WTC11 (cell line): ENCODE measurements around the gene MEIKIN. TPM values are rescaled to one million over a fixed set of nuclear protein-coding genes. Genes with fewer than 3 reads are reported as not detected.

Experiments
- ATAC-seq: fragments of 200-7000 bp; cut with Tn5 transposase; 2 replicates; pipeline ENCODE4 v1.10.0; 2021; ENCODE audit warnings: mild to moderate bottlenecking, moderate library complexity
- CTCF ChIA-PET: fragments of 300-600 bp; sonication (Branson Sonifier 250); formaldehyde crosslinking; loops from one replicate; lab custom pipeline; 2021; ENCODE audit warnings: antibody characterized with exemption; lab: Charles Lee
- POLR2A ChIA-PET: fragments of 350-600 bp; sonication (Branson Sonifier 250); formaldehyde crosslinking; loops from one replicate; lab custom pipeline; 2021; ENCODE audit warnings: antibody characterized with exemption; lab: Charles Lee
- DNase-seq: peaks from one replicate; pipeline ENCODE4 v3.0.0; 2021; ENCODE audit warnings: low spot score
- H3K27ac Mint-ChIP-seq: 2 replicates; pipeline ENCODE4 v1.8.0; 2021; ENCODE audit warnings: mixed read lengths
- H3K27me3 Mint-ChIP-seq: 2 replicates; pipeline ENCODE4 v1.8.0; 2021; ENCODE audit warnings: low read depth, mild to moderate bottlenecking, moderate library complexity, mixed read lengths
- H3K36me3 Mint-ChIP-seq: 2 replicates; pipeline ENCODE4 v1.8.0; 2021; ENCODE audit warnings: mixed read lengths
- H3K4me1 Mint-ChIP-seq: 2 replicates; pipeline ENCODE4 v1.8.0; 2022; ENCODE audit warnings: mixed read lengths
- H3K4me3 Mint-ChIP-seq: 2 replicates; pipeline ENCODE4 v1.8.0; 2021; ENCODE audit warnings: mild to moderate bottlenecking, moderate library complexity, mixed read lengths
- H3K9me3 Mint-ChIP-seq: 2 replicates; pipeline ENCODE4 v1.8.0; 2021; ENCODE audit warnings: mixed read lengths
- ATF3 ChIP-seq: sonication (generic); formaldehyde crosslinking; conservative IDR thresholded peaks from 2 replicates; pipeline ENCODE4 v1.8.1; 2022; ENCODE audit warnings: mild to moderate bottlenecking, missing genetic modification reagents
- CBFB ChIP-seq: sonication (generic); formaldehyde crosslinking; IDR thresholded peaks from 2 replicates; pipeline ENCODE4 v1.8.1; 2022; ENCODE audit warnings: mild to moderate bottlenecking, low read depth, missing genetic modification reagents
- E2F4 ChIP-seq: sonication (generic); formaldehyde crosslinking; IDR thresholded peaks from 2 replicates; pipeline ENCODE4 v1.8.1; 2022; ENCODE audit warnings: low read depth, mild to moderate bottlenecking, moderate library complexity, missing genetic modification reagents, borderline replicate concordance
- ERG ChIP-seq: fragments of 250-450 bp; sonication (Bioruptor Pico); IDR thresholded peaks from 2 replicates; pipeline ENCODE4 v1.8.0; 2021; ENCODE audit warnings: mild to moderate bottlenecking
- ESRRA ChIP-seq: sonication (generic); formaldehyde crosslinking; IDR thresholded peaks from 2 replicates; pipeline ENCODE4 v1.8.1; 2022; ENCODE audit warnings: mild to moderate bottlenecking, missing genetic modification reagents, borderline replicate concordance
- FOXJ3 ChIP-seq: sonication (generic); formaldehyde crosslinking; IDR thresholded peaks from 2 replicates; pipeline ENCODE4 v1.9.0; 2021; ENCODE audit warnings: missing genetic modification reagents, mild to moderate bottlenecking, borderline replicate concordance
- FOXP1 ChIP-seq: sonication (generic); formaldehyde crosslinking; IDR thresholded peaks from 2 replicates; pipeline ENCODE4 v1.8.0; 2022; ENCODE audit warnings: missing genetic modification reagents, mild to moderate bottlenecking, moderate library complexity, borderline replicate concordance
- FOXP4 ChIP-seq: sonication (generic); formaldehyde crosslinking; IDR thresholded peaks from 2 replicates; pipeline ENCODE4 v1.8.0; 2022; ENCODE audit warnings: mild to moderate bottlenecking, missing genetic modification reagents
- GRHL2 ChIP-seq: fragments of 250-450 bp; sonication (Bioruptor Pico); IDR thresholded peaks from 2 replicates; pipeline ENCODE4 v1.8.0; 2022; ENCODE audit warnings: mild to moderate bottlenecking, moderate library complexity; ENCODE audit not compliant: insufficient replicate concordance, severe bottlenecking
- MXD4 ChIP-seq: fragments of 250-450 bp; sonication (Bioruptor Pico); IDR thresholded peaks from 2 replicates; pipeline ENCODE4 v1.8.0; 2021; ENCODE audit warnings: mild to moderate bottlenecking, moderate library complexity, borderline replicate concordance
- RORB ChIP-seq: fragments of 250-450 bp; sonication (Bioruptor Pico); IDR thresholded peaks from 2 replicates; pipeline ENCODE4 v1.9.0; 2021; ENCODE audit warnings: mild to moderate bottlenecking
- SMAD3 ChIP-seq: sonication (generic); formaldehyde crosslinking; IDR thresholded peaks from 2 replicates; pipeline ENCODE4 v1.8.0; 2022; ENCODE audit warnings: missing genetic modification reagents, mild to moderate bottlenecking, borderline replicate concordance
- USF2 ChIP-seq: sonication (generic); formaldehyde crosslinking; IDR thresholded peaks from 2 replicates; pipeline ENCODE4 v1.8.1; 2023; ENCODE audit warnings: mild to moderate bottlenecking, missing genetic modification reagents, moderate library complexity
- ZNF121 ChIP-seq: sonication (generic); formaldehyde crosslinking; IDR thresholded peaks from 2 replicates; pipeline ENCODE4 v1.8.0; 2023; ENCODE audit warnings: missing genetic modification reagents
- ZNF281 ChIP-seq: sonication (generic); formaldehyde crosslinking; IDR thresholded peaks from 2 replicates; pipeline ENCODE4 v1.8.0; 2023; ENCODE audit warnings: mild to moderate bottlenecking, missing genetic modification reagents
- ZNF671 ChIP-seq: fragments of 250-450 bp; sonication (Bioruptor Pico); IDR thresholded peaks from 2 replicates; pipeline ENCODE4 v1.8.0; 2021; ENCODE audit warnings: mild to moderate bottlenecking
- total RNA-seq: library from RNA; stranded (reverse); gene quantifications from 3 replicates; pipeline ENCODE4 v1.2.3, GENCODE V29; 2021
- TF ChIP-seq, protein P1 (sequence below): fragments of 250-450 bp; sonication (Bioruptor Pico); conservative IDR thresholded peaks from 2 replicates; pipeline ENCODE4 v1.9.0; 2021; ENCODE audit warnings: mild to moderate bottlenecking
- TF ChIP-seq, protein P2 (sequence below): sonication (generic); formaldehyde crosslinking; IDR thresholded peaks from 2 replicates; pipeline ENCODE4 v1.8.1; 2022; ENCODE audit warnings: mild to moderate bottlenecking, missing genetic modification reagents, moderate library complexity, borderline replicate concordance
- TF ChIP-seq, protein P3 (sequence below): sonication (generic); formaldehyde crosslinking; IDR thresholded peaks from 2 replicates; pipeline ENCODE4 v1.8.0; 2022; ENCODE audit warnings: mild to moderate bottlenecking, missing genetic modification reagents

MEIKIN gene
- total RNA-seq, 1 experiment from 2014 or later, result not detected

GRCh38 chr5:131994090-131994489 is 48.6 kb upstream of the MEIKIN start:
- Mint-ChIP-seq H3K4me1 (peaks cover 19% of the 10 kb centered on the region), H3K9me3 (no peaks in the 10 kb centered on the region), H3K27me3 (no peaks in the 10 kb centered on the region; the same call in 1 of the 2 replicates), H3K4me3 (no peak overlapping the region), H3K27ac (no peak overlapping the region), H3K36me3 (no peaks in the 10 kb centered on the region)
- DNase-seq (no peak), ATAC-seq (no peak)
- ChIA-PET POLR2A (no interaction called here), CTCF (interaction anchor here (0.9 kb wide), 1 partner anchor 69 kb away, joined by 3 read pairs; no protein-coding TSS in a partner anchor)
- TF ChIP-seq ERG (CRISPR knock-in tag) (no peak), SMAD3 (CRISPR knock-in tag) (no peak)

GRCh38 chr5:131993676-131994075 is 48.2 kb upstream of the MEIKIN start:
- Mint-ChIP-seq H3K9me3 (no peaks in the 10 kb centered on the region), H3K36me3 (no peaks in the 10 kb centered on the region), H3K4me1 (peaks cover 19% of the 10 kb centered on the region), H3K27ac (no peak overlapping the region), H3K4me3 (no peak overlapping the region), H3K27me3 (no peaks in the 10 kb centered on the region; the same call in 1 of the 2 replicates)
- TF ChIP-seq, protein P1, sequence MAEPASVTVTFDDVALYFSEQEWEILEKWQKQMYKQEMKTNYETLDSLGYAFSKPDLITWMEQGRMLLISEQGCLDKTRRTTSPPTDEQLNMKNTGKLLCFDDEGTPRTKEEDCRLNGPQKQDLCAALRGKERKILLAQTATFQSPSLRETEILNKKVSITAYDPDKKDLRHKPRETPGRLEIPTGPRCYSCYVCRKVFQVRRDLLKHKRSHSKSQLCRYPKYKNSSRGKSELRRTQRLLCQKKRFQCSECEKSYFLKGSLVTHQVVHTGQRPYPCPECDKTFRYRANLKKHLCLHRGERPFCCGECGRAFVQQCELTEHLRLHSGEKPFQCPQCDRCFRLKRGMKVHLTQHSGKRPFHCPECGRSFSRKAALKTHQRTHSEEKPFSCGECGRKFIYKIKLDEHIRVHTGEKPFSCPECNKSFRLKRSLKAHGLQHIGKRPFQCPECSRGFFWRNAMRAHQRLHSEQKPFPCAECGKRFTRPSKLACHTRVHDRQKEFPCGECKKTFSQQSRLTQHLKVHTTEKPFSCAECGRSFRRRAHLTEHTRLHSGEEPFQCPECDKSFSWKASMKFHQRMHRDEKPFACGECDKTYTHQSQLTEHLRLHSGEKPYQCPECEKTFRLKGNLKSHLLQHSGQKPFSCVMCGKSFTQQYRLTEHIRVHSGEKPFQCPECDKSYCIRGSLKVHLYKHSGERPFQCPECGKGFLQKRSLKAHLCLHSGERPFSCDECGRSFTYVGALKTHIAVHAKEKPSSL (CRISPR knock-in tag), result no peak
- TF ChIP-seq, protein P2, sequence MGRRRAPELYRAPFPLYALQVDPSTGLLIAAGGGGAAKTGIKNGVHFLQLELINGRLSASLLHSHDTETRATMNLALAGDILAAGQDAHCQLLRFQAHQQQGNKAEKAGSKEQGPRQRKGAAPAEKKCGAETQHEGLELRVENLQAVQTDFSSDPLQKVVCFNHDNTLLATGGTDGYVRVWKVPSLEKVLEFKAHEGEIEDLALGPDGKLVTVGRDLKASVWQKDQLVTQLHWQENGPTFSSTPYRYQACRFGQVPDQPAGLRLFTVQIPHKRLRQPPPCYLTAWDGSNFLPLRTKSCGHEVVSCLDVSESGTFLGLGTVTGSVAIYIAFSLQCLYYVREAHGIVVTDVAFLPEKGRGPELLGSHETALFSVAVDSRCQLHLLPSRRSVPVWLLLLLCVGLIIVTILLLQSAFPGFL, result no peak
- TF ChIP-seq ZNF281 (CRISPR knock-in tag) (no peak), FOXP4 (CRISPR knock-in tag) (no peak), CBFB (CRISPR knock-in tag) (no peak), FOXJ3 (CRISPR knock-in tag) (no peak)
- DNase-seq (no peak), ATAC-seq (no peak)
- POLR2A ChIA-PET, result no interaction called here
- CTCF ChIA-PET, result interaction anchor here (0.9 kb wide), 1 partner anchor 69 kb away, joined by 3 read pairs; no protein-coding TSS in a partner anchor

- no peaks in the 10 kb centered on the region; the same call in 1 of the 2 replicates for H3K27me3 Mint-ChIP-seq
- no peaks in the 10 kb centered on the region for H3K9me3 Mint-ChIP-seq
- peaks cover 19% of the 10 kb centered on the region for H3K4me1 Mint-ChIP-seq
- H3K36me3 Mint-ChIP-seq, result no peaks in the 10 kb centered on the region
- no peak for DNase-seq
- CTCF ChIA-PET, result interaction anchor here (2.4 kb wide), 1 partner anchor 10 kb away, joined by 11 read pairs; no protein-coding TSS in a partner anchor
- H3K4me3 Mint-ChIP-seq, result no peak overlapping the region
- H3K27ac Mint-ChIP-seq, result no peak overlapping the region
- POLR2A ChIA-PET, result interaction anchor here (1.3 kb wide), 1 partner anchor 195 kb away, joined by 4 read pairs; the partner anchor contains the start of gene FNIP1
- no peak for ATAC-seq
- TF ChIP-seq RORB (no peak), USF2 (CRISPR knock-in tag) (no peak), ESRRA (CRISPR knock-in tag) (no peak), FOXP1 (CRISPR knock-in tag) (no peak), ZNF671 (CRISPR knock-in tag) (no peak), ATF3 (CRISPR knock-in tag) (no peak), MXD4 (CRISPR knock-in tag) (no peak), E2F4 (CRISPR knock-in tag) (no peak), GRHL2 (CRISPR knock-in tag) (no peak), ZNF121 (CRISPR knock-in tag) (no peak)
- TF ChIP-seq, protein P3, sequence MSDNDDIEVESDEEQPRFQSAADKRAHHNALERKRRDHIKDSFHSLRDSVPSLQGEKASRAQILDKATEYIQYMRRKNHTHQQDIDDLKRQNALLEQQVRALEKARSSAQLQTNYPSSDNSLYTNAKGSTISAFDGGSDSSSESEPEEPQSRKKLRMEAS (CRISPR knock-in tag), result no peak
Measured at GRCh38 chr5:131992370-131992769, 46.9 kb upstream of the MEIKIN start.
